ENCODE measurements around the gene SWSAP1. TPM values are rescaled to one million over a fixed set of nuclear protein-coding genes. Genes with fewer than 3 reads are reported as not detected.

The SWSAP1 gene
- total and polyA plus RNA-seq, 9 of the 15 experiments (the other 6 are each of a cell fraction or from before 2014, with no cell fraction given) = 0.18 to 2.8 (median 1.7) TPM

DNA sequence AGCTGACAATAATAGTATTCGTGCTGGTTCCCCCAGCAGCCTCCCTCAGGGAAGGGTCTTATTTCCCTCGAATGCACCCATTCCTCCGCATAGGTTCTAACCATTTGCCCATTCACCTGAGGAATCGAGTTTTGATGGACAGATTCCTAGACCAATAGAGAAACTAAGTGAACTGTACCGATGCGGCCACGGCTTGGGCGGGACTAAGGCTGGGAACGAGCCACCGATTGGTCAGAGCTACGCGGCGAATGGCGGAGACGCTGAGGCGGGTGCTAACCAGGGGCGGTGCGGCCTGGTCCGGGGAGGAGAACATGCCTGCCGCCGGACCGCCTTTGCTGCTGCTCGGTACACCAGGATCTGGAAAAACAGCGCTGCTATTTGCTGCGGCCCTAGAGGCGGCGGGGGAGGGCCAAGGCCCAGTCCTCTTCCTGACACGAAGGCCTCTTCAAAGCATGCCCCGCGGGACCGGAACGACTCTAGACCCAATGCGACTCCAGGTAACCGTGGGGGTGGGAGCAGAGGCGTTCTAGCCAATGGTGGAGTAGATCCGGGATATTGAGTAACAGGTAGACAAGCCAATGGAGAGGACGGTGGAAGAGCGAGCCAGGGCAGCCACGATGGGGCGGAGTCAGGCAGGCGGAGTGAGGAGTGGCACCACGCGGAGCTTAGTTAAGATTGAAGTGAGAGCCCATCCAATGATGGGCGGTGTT is at the start of gene SWSAP1 (continued):
- TF ChIP-seq TCF7 (IDR thresholded peaks at IDR 0.05; ENCODE audit: borderline replicate concordance) (0 out of 2 replicates have a peak, but pooled peaks have one; percentile 19), THRB (CRISPR knock-in tag; conservative IDR thresholded peaks at IDR 0.05) (peak; percentile 85), ZNF436 (CRISPR knock-in tag; IDR thresholded peaks at IDR 0.05) (no peak), PML (IDR thresholded peaks at IDR 0.05; ENCODE audit: low read length) (peak; percentile 62), ZFX (CRISPR knock-in tag; IDR thresholded peaks at IDR 0.05) (peak; percentile 100), NR2C1 (IDR thresholded peaks at IDR 0.05) (no peak), NR2C1 (tag; IDR thresholded peaks at IDR 0.05) (peak; percentile 74), LCOR (CRISPR knock-in tag; IDR thresholded peaks at IDR 0.05) (peak; percentile 76), U2AF1 (optimal IDR thresholded peaks at IDR 0.05; ENCODE audit: low read depth, low read length) (no peak), ZC3H4 (CRISPR knock-in tag; IDR thresholded peaks at IDR 0.05; ENCODE audit: borderline replicate concordance) (no peak), ZNF316 (IDR thresholded peaks at IDR 0.05) (no peak), CTCF (IDR thresholded peaks at IDR 0.05 in 2 of 3, conservative IDR thresholded peaks at IDR 0.05 in 1 of 3; ENCODE audit: insufficient read depth in 2 of 3, low read depth in 1 of 3, low read length in 3 of 3) (no peak), PYGO2 (tag; IDR thresholded peaks at IDR 0.05) (no peak), ZNF140 (CRISPR knock-in tag; IDR thresholded peaks at IDR 0.05) (no peak), NCOR1 (IDR thresholded peaks at IDR 0.05) (no peak), ZNF311 (CRISPR knock-in tag; IDR thresholded peaks at IDR 0.05) (no peak), ZNF668 (CRISPR knock-in tag; IDR thresholded peaks at IDR 0.05) (no peak), HDAC1 (IDR thresholded peaks at IDR 0.05) (peak in 1 of 2 experiments; percentile 22; a peak in 2 of 4 replicates), NFYB (IDR thresholded peaks at IDR 0.05; ENCODE audit: extremely low read depth, insufficient read length) (peak; percentile 92), RBBP5 (IDR thresholded peaks at IDR 0.05; ENCODE audit: borderline replicate concordance, insufficient read depth, low read length, poor library complexity, severe bottlenecking) (peak; percentile 81), ZFP30 (CRISPR knock-in tag; IDR thresholded peaks at IDR 0.05; ENCODE audit: borderline replicate concordance) (no peak)
- TF ChIP-seq, protein P1, sequence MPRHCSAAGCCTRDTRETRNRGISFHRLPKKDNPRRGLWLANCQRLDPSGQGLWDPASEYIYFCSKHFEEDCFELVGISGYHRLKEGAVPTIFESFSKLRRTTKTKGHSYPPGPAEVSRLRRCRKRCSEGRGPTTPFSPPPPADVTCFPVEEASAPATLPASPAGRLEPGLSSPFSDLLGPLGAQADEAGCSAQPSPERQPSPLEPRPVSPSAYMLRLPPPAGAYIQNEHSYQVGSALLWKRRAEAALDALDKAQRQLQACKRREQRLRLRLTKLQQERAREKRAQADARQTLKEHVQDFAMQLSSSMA (CRISPR knock-in tag; IDR thresholded peaks at IDR 0.05) = no peak
- TF ChIP-seq, protein P2, sequence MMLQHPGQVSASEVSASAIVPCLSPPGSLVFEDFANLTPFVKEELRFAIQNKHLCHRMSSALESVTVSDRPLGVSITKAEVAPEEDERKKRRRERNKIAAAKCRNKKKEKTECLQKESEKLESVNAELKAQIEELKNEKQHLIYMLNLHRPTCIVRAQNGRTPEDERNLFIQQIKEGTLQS (IDR thresholded peaks at IDR 0.05) = no peak
- TF ChIP-seq, protein P2 (CRISPR knock-in tag; conservative IDR thresholded peaks at IDR 0.05) = no peak
- TF ChIP-seq, protein P3, sequence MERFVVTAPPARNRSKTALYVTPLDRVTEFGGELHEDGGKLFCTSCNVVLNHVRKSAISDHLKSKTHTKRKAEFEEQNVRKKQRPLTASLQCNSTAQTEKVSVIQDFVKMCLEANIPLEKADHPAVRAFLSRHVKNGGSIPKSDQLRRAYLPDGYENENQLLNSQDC (CRISPR knock-in tag; IDR thresholded peaks at IDR 0.05) = no peak
